Forelimb muscle (tissue), 1 donor: ENCODE measurements around the gene DOCK1. TPM values are rescaled to one million over a fixed set of nuclear protein-coding genes. Genes with fewer than 3 reads are reported as not detected.
"Not testable (repeated sequence)": the region's sequence is repeated elsewhere in the genome, so short reads cannot be mapped to it uniquely, and the experiment has no call there.

Experiments
- DNase-seq: peaks from one replicate; pipeline ENCODE4 v3.0.0-alpha.2; 2013; ENCODE audit warnings: low read depth
- polyA plus RNA-seq: library from polyadenylated mRNA; unstranded; fragments of 120-200 nt; gene quantifications from one replicate; pipeline ENCODE4 v1.2.1, GENCODE V29; 2013; ENCODE audit not compliant: insufficient read length

DOCK1 gene
- polyA plus RNA-seq, 1 donor: 26.7 TPM

DNA sequence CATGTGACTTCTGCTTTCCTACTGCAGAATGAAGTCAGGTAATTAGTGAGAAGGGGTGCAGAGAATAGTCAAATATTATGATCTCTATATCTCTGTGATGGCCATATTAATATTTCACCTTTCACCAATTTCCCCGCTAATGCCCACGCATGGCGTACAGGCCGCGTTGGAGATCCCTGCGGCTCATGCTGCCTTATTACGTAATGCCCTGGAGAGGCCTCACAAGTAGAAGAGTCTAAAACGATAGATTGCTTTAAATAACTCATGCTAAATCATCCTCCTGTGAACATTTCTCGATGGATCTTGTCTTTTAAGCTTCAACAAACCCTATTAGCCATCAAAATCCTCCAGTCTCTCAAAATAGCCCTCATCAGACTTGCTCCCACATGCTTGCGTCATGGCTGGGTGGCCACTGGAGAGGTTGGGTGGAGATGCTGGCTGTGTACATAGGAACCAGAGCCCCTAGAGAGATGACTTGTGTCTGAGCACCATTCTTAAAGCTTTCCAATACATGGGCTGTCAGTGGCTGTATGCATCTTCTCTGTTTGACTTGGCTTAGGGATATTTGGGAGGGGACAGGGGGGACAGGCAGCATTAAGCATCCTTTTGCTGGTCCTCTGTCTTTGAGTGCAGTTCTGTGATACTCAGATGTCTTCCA, 370.7 kb downstream of the DOCK1 start:
- no peak for DNase-seq

DNA sequence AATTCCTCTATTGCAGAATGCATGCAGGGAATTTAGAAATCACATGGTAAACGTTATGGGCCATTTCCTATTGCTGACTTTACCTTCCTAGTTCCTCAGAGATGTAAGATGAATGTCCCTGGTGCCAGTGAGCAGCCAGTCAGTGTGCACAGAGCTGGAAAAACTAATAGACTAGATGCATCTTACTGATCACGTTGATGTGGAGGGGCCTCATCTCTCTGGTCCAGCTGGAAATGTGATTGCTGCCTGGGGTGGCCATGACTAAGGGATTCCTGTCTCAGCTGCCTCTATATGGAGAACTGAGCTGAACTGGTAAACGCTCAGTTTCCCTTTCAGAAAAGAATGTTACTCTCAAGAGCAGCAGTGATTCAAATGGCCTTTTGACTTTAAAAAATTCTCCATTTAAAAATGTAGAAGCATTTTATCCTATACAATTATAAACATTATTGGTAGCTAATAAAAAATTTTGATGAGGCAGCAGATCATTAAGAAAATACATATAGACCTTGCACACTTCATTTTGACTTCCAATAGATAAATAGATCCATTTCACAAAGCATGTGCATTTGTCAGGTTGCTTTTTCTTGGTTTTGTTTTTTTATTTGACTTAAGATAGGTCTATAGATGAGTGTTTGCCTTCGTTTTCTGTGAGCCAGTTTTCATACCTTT, 371.7 kb downstream of the DOCK1 start:
- DNase-seq: no peak

DNA sequence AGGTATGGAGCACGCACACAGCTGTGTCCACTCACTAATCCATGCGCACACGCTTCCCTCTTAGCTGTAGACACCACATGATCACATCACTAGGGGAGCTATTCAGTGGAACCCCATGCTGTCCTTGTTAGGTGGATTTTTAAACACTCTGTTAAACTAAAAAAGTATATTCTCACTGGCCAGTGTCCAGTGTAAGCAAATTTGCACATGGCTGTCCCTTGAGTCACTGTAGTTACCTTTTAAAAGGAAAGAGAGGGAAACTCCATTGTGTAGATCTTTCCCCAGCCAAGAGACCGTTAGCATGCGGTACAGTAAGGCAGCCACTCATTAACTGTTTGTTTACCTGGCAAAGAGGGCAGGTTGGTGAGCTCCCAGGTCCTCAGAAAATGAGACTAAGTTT, 372.8 kb downstream of the DOCK1 start:
- no peak for DNase-seq

GRCh38 chr10:127279334-127279774, 374.1 kb downstream of the DOCK1 start:
- DNase-seq: no peak

DNA sequence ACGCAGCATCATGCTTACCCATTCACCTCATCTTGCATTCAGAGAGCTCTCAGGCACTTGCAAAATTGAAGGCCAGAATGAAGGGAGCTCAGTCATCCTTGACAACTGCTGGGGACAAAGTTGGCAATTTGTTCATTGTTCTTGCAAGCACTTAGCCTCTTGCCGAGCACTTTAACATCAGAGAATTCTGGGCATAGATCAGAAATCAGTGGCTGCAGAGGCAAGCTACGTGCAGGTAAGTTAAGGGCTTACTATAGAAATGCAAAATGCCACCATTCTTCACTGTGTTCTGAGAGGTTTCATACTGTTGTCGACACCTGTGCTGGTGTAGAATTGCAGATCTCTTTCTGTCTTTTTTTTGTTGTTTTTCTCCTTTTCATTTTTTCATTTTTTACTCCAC, 375.2 kb downstream of the DOCK1 start:
- no peak for DNase-seq

DNA sequence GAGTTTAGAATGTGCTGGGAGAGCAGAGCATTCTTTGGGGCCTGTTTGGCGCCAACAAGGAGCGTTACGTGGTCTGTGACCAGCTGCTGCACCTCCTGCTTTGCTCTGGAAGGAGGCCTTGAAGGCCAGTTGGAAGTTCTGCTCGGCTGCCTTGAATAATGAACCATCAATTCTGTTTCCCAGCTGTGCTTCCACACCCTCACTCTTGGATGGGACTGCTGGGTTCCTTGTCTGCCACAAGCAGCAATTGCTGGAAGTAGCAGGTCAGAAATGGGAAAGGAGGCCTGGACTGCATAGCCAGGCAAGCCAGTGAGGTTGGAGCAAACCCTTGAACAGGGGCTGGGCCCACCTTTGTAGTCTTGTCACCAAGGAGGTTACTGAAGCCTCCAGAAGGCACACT, 377.8 kb downstream of the DOCK1 start:
- no peak for DNase-seq

DNA sequence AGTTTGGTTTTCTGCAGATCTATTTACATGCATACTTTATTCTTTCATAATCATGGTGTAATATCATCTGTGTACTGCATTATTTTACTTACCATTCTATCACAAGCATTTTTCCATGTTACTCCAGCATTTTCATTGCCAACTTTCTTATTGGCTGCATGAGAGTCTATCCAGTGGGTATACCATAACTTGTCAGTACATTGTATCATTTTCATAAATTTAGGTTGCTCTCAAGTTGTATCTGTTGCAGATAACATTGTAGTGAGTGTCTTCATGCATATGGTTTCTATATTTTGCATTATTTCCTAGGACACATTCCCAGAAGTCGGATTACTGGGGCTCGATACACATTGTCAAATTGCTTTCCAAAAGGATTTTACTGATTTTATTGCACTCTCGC, 378.3 kb downstream of the DOCK1 start:
- peak; percentile 28 for DNase-seq

- no peak for DNase-seq
These were observed 385.6 kb downstream of the DOCK1 start for GRCh38 chr10:127290850-127291249.

GRCh38 chr10:127291329-127291728, 386.1 kb downstream of the DOCK1 start:
- no peak for DNase-seq

DNA sequence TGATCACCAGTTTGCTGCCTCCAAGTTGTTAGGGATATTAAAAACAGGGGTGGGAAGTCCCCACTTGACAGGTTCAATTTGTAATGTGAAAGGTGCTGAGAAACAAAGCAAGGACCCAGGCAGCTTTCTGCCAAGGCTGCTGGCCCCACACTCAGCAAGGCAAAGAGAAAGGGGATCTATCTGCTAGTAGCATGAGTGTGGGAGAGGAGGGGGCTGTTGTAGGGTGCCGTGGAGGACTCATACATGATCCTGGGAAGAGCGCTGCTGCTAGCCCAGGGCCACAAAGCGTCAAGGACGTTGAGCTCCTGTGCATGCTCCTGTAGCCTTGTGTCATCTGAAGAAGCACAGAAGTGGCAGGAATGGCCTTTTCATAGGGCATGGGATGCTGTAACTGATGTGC, 387.7 kb downstream of the DOCK1 start:
- DNase-seq: no peak

DNA sequence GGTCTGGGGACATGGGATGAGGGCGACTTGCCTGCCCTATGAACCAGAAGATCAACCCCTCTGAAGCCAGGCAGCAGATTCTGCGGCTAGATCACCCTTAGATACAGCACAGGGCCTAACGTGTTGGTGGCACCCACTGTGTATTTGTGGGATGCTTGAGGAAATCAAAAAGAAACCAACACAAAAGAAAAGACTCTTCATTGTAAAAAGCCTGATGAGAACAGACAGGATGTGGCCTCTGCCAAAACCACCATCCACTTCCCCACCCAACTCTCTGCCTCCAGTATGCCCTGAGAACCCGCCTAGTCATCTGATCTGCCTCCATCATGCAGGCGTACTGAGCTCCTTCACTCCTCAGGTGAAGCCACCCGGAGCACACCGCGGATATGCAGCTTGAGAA, 388.4 kb downstream of the DOCK1 start:
- no peak for DNase-seq

GRCh38 chr10:127296696-127297095, 391.5 kb downstream of the DOCK1 start:
- DNase-seq: no peak

- DNase-seq: no peak
These were observed 393.2 kb downstream of the DOCK1 start for GRCh38 chr10:127298381-127298780.

DNA sequence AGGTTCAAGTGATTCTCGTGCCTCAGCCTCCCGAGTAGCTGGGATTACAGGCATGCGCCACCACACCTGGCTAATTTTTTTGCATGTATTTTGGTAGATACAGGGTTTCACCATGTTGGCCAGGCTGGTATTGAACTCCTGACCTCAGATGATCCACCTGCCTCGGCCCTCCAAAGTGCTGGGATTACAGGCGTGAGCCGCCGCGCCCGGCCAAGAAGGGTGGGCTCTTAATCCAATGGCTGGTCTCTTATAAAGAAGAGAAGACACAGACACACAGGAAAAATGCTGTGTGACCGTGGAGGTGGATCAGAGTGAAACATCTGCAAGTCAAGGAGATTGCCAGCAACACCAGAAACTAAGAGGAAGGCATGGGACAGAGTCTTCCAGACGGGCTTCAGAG, 394.0 kb downstream of the DOCK1 start:
- not testable (repeated sequence) for DNase-seq

DNA sequence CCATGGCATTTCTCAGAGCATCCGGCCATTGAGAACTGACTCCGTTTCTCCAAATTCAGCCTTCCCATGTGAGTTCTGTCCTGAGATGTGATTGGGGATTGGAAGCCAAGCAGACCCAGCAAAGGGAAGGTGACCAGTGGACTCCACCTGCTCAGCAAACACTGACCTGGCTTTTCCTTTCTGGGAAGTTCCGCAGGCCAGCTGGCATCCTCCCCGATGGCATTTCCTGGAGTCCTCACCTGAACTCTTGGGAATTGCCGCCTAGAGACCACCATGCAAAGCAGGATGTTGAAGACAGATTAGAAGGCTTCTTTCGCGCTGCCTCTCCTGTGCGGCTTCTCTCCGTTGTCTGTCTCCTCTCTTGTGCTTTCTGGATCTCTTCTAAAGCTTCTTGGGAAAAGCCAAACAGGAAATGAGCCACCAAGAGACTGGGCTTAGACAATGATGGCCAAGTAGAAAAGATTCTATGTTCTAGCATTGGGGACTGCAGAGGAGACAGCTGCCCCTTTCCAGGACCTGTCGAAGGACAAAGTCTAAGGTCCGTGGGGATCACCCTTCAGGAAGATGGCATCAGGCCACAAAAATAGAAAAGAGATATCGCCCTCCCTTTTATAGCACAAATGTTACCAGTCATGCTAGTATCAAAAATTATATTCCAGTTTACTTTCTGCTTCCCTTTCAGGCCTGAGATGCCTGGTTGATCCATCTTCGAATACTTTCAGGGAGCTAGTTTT, 394.9 kb downstream of the DOCK1 start:
- no peak for DNase-seq

GRCh38 chr10:127300868-127301321, 395.7 kb downstream of the DOCK1 start:
- DNase-seq: no peak

GRCh38 chr10:127302343-127302742, 397.1 kb downstream of the DOCK1 start:
- no peak for DNase-seq

GRCh38 chr10:127303105-127303504, 397.9 kb downstream of the DOCK1 start:
- DNase-seq: no peak

GRCh38 chr10:127303746-127304145, 398.5 kb downstream of the DOCK1 start:
- no peak for DNase-seq

GRCh38 chr10:127306479-127306878, 401.3 kb downstream of the DOCK1 start:
- no peak for DNase-seq

- DNase-seq: no peak
These were observed 402.1 kb downstream of the DOCK1 start for GRCh38 chr10:127307338-127307737.

- no peak for DNase-seq
These were observed 402.8 kb downstream of the DOCK1 start for GRCh38 chr10:127308031-127308430.

DNA sequence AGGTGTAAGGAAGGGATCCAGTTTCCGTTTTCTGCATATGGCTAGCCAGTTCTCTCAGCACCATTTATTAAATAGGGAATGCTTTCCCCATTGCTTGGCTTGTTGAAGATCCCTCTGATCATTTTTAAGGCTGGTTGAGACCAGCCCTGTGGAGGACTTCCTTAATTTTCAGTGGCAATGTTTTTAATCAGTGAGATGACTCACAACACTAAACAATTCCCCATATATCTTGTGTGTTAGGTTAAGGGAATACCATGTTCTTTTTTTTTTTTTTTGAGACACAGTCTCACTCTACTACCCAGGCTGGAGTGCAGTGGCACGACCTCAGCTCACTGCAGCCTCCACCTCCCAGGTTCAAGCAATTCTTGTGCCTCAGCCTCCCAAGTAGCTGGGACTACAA, 404.4 kb downstream of the DOCK1 start:
- not testable (repeated sequence) for DNase-seq
